Activated CD8-positive, alpha-beta memory T cell treated with anti-CD3 and anti-CD28 coated beads, Interleukin-2, amount 50 U/mL, for 1 hour (primary cell): ENCODE data around the gene TCEANC2.
"Not testable (repeated sequence)": the region's sequence is repeated elsewhere in the genome, so short reads cannot be mapped to it uniquely, and the experiment has no call there.

Experiments used
- DNase-seq: peaks from one replicate; pipeline ENCODE4 v3.0.0-alpha.2; 2020; ENCODE audit errors: extremely low read depth

Gene TCEANC2

DNA sequence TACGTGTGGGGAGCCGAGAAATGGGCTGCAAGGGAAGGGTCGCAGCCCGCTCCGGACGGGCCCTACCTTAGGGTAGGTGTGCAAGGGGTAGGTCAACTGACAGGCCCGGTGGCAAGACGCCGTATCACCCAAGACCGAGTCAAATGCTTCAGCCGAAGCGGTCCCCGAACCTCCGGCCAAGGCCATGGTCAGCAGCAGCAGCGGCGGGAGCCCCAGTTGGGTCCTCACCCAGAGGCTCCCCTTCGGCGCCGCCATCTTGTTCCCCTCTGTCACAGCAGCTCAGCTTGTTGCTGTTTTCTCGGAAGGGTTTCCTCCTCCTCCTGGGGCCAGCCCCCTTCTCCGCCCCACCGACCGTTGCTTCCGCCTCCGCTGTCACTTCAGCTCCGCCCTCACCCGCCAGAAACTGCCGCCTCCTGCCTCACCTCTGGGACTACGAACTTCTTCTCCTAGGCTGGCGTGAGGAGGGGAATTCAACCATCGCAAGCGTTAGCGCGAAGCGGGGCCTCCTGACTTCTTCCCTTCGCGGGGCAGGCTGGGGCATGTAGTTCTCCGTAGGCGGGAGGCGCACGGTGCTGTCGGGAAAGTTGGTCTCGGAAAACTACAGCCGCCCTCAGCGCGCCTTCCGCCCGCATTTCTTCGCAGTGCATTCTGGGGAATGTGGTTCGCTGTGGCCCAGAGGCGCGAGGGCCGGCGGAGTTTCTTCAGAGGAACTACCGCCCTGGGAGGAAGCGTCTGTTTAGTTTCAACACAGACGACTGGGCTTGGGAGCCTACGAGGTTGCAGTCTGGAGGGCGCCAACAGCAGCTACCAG, at the start of gene TCEANC2, which contains the start of gene TMEM59:
Gene TCEANC2, plus strand, starts transcription at position 675 of the 811 bp plus-strand sequence. CDS start 815 bp downstream, outside the sequence.
Gene TMEM59, minus strand, starts transcription at position 271 of the 811 bp plus-strand sequence. Its CDS starts 16 bp downstream, at position 255.
- peak; percentile 94 for DNase-seq

DNA sequence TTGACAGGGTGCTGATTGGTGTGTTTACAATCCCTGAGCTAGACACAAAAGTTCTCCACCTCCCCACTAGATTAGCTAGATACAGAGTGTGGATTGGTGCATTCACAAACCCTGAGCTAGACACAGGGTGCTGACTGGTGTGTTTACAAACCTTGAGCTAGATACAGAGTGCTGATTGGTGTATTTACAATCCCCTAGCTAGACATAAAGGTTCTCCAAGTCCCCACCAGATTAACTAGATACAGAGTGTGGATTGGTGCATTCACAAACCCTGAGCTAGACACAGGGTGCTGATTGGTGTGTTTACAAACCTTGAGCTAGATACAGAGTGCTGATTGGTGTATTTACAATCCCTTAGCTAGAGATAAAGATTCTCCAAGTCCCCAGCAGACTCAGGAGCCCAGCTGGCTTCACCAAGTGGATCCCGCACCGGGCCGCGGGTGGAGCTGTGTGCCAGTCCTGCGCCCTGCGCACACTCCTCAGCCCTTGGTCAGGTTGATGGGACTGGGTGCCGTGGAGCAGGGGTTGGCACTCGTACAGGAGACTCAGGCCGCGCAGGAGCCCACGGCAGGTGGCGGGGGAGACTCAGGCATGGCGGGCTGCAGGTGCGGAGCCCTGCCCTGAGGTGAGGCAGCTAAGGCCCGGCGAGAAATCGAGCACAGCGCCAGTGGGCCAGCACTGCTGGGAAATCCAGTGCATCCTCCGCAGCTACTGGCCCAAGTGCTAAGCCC, 49.5 kb upstream of the TCEANC2 start:
- DNase-seq = not testable (repeated sequence)

DNA sequence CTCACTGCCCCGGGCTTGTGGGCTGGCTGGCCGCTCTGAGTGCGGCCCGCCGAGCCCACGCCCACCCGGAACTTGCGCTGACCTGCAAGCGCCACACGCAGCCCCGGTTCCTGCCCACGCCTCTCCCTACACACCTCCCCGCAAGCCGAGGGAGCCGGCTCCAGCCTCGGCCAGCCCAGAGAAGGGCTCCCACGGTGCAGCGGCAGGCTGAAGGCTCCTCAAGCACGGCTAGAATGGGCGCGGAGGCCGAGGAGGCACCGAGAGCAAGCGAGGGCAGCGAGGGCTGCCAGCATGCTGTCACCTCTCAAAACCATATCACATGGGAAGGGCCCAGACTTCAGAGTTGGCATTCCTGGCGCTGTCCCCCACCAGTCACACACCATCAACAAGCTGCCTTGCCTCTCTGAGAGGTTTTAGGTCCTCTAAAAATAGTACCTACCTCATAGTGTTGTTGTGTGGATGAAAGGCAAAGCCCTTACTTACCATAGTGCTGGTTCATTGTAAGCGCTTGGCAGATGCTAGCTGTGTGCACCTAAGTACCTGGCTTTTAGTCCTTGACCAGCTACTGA, 48.8 kb upstream of the TCEANC2 start:
- DNase-seq = no peak

DNA sequence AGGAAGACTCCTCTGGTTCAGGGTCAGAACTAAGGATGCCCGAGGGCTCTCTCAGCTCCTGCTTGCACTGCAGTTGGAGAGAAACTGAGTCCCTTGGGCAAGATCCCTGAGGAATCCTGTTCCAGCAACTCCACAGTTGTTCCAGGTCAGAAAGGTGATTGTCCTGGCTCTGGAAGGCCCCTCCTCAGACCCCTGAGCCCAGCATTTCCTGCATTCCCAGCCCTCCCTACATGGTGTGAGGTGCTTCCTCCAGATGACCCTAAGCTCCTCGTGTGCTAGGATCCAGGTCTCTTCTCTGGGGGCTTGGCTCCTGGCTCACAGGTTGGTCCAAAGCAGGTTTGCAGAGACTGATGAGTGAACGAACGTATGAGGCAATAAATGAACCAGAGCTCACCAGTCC, 46.9 kb upstream of the TCEANC2 start:
- DNase-seq = no peak

DNA sequence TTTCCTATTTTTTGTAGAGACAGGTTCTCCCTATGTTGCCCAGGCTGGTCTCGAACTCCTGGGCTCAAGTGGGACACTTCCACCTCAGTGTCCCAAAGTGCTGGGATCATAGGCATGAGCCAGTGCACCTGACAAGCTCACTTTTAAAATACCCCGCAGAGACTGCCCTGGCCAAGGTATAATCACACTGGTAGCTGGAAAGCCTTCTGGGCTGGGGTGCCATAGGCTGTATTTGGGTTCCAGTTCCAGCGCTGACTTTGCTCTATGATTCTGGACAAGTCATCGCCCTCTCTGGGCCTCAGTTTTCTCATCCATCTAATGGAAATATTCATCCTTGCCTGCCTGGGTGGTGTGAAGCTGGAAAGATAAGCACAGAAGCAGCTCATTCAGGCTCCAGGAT, 45.8 kb upstream of the TCEANC2 start:
- DNase-seq = no peak

DNA sequence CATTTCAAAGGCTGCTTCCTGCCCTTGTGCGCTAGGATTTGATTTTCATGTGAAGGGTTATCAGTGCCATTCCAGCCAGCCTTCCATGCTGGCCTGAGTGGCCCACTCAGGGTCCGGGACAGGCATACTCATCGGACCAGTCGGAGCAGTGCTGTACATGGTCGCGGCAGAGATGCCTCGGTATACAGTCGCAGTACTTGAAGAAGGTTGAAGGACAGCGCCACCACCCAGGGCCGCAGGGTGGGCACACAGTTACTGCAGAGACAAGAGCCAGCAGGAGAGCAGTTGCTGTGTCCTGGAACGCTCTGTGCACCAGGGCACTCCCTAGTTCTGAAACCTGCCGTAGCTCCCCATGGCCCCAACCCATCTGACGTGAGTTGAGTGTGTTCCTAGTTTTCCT, 44.5 kb upstream of the TCEANC2 start:
- DNase-seq = no peak

DNA sequence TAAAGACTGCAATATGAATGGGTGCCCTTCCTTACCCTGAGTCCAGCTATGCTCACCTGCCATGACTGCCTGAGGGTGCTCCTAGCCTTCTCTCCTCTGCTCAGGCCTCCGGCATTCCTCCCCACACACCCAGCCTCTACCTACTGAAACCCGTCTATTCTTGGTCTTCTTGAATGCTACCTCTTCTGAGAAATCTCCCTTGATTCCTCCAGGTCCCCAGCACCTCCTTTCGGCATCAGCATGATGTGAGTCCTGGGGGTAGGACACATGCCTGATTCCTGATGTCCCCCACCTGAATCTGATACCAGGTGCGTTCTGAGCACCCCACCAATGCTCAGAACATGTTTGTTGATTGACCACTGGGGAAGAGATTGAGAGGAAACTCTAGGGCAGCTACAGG, 44.0 kb upstream of the TCEANC2 start:
- DNase-seq = no peak

DNA sequence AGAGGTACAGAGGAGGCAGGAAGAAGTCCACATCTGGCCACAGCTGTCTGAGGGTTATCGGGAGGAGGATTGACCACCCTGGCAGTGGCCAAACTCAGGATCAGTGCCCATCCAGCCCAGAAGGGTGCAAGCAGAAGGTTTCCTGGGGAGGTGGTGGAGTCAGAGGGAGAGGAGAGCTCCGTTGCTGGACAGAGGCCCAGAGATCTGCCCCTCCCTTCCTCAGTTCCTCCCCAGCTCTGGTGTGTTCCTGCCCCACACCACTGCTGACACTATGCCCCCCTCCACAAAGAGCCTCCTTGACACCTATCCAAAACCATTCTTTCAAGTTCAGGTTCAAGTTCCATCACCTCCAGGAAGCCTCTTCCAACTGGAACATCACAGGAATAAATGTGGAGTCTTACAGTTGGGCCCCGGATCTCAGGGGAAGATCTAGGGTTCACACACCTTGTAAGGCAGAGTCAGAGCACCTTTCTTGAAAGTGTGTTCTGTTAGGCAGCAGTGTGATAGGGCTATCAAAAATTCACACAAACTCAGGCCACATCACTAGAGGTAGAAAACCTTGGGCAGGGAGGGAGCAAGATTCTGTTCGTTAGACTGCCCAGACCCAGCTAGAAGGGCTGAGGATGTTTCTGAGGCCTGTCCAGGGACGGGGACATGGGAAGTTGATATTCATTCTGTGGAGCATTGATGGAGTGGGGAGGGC, 42.8 kb upstream of the TCEANC2 start:
- DNase-seq = no peak

DNA sequence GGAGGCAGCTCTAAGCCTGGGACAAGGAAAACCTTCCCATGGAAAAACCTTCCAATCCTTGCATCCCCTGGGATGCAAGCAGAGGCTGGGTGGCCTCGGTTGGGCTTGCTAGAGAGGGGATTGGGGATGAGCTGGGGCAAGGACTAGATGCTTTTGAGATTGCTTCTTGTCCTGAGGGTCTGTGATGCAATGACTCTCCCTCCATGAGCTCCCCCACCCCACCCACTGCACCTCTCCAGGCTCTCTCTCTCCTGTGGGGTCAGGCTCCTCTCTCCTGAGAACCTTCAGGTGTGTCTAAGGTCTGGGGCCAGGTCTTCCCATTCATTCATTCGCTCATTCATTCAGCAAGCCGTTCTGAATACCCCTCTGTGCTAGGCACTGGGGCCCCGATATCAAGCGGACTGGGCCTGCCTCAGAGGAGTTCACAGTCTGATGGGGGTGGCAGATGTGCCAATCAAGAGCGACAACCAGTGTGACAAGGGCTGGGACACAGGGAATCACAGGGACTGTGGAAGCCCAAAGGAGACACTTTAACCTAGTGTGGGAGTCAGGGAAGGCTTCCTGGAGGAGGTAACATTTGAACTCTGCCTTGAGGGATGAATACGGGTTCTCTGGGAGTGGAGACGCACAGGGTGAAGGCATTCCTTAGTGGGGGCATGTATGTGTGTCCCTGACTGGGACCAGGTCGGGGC, 41.9 kb upstream of the TCEANC2 start:
- no peak for DNase-seq

DNA sequence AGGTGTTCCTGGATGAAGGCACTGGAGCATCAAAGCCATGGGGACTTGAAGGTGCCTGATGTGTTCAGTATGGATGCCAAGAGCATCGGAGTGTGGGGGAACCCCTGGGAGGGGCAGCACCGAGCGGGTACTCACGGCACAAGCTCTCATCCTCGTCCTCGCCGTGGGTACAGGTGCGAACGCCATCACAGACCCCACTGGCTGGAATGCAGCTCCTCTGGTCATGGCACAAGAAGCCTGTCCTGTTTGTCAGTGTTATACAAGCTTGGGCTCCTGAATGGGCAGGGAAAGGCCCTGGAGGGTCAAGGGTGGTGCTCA, 41.4 kb upstream of the TCEANC2 start:
- no peak for DNase-seq

DNA sequence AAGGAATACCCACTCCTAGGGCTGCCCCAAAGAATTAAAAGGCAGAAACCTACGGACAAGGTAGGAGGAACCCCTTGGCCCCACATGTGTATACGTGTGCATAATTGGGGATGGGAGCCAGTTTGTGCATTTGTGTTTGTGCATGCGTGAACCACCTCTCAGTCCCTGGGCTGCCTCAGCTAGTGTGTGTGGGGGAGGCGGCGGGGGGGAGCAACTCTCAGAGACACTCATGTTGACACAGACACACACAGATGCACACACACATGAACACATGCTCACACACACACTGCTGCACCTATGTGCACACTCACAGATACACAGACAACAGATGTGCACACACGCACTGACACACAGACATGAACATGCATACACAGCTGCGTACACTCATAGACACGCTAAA, 40.5 kb upstream of the TCEANC2 start:
- DNase-seq = no peak

DNA sequence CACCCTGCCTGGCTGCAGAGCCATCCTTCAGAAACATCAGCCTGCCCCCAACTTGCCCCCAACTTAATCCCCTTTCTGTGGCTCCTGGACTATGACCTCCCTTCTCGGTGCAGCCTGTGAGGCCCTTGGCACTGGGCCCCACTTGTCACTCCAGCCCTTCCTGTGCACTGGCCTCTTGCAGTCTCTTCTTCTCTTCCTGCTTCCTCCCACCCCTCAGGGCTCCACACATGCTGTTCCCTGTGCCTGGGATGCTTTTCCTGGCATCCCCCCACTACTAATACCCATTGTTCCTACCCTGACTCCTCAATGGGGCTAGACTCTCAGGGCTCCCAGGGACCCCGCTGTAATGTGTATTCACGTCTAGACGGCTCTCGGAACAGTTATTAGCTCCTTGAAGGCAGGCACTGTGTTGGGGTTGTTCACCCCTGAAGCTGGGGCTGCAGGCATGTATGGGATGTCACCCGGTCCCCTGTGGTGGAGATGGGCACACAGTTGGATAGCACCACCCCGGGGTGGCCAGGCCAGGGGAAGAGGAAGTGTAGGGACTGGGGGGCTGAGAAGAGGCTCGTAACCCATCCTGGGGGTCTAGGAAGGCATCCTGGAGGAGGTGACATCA, 39.9 kb upstream of the TCEANC2 start:
- DNase-seq = no peak

DNA sequence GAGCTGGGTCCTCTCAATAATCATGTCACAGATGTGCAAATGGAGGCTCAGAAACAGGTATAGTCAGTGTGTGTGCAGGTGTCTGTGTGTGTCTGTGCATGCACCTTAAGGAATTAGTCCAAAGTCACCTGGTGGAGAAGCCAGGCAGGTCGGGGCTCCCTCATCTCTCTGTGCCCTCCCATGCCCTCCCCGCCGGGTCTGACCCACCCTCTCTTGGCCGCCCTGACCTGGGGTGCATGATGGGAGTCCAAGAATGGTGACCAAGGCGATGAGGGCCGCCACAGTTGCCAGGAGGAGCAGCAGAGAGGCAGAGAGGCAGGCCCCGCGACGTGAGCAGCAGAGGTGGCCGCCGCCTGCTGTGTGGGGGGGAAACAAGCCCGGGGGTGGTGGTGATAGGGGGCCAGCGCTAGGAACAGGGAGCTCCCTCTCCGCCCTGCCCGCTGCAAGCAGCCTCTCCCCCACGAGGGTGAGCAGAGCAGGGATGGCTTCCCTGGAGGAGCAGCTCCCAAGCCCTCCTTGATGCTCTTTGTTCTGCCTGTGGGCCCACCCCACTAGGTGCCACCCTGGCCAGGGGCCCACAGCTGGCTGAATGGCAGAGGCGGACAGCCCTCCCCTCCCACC, 39.3 kb upstream of the TCEANC2 start:
- no peak for DNase-seq

DNA sequence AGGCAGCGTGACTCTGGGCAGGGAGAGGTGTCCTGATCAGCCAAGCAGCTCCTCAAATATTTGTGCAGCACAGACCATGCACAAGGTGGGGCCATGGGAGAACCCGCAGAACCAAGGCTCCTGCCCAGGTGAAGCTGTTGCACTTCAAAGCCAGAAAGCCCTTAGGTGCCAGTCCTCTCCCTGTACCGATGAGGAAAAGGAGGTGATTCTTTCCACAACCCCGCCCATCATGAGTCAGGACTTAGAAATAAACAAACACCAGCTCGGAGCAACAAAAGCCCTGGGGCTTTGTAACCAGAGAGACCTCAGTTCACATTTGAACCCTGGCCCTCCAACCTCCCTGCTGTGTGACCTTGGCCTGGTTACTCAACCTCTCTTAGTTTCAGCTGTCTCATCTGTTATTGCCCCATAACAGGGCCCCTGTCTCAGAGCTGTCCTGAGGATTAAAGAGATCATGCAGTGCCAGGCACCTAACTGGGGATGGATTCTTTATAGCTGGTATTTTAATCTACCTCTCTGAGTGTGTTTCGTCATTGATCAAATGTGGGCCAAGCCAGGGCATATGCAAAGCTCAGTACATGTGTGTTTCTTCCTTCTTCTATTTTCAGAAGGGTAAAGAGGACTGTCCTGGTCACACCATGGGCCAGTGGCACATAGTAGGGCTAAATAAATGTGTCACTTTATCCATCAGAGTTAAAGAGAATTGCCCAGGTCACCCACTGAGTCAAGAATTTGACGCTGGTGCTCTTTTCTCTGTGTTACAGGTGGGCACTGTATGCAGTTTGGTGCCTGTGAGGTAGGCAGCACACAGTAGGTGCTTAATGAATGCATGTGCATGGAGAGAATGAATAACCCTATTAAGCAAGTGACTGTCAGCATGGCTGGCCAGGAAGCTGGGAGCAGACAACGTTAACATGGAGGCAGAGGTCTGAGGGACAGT, 36.8 kb upstream of the TCEANC2 start:
- no peak for DNase-seq

DNA sequence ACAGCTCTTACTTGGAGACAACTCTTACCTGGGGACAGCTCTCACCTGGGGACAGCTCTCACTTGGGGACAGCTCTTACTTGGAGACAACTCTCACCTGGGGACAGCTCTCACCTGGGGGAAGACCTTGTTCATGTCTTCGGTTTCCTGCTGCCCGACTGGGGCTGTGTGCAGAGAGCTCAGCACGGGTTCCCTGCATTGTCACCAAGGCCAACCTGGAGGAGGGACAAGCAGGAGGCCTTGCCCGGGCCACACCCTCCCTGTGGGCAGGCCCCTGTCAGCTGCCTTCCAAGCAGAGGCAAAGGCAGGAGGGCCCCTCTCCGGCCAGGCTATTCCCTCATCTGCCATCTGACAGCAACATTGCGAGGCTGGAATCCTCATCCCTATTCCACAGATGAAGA, 35.4 kb upstream of the TCEANC2 start, which contains the start of gene LDLRAD1:
Gene LDLRAD1, minus strand, starts transcription at position 208 of the 400 bp plus-strand sequence. Its CDS starts 74 bp downstream, at position 134.
- no peak for DNase-seq

DNA sequence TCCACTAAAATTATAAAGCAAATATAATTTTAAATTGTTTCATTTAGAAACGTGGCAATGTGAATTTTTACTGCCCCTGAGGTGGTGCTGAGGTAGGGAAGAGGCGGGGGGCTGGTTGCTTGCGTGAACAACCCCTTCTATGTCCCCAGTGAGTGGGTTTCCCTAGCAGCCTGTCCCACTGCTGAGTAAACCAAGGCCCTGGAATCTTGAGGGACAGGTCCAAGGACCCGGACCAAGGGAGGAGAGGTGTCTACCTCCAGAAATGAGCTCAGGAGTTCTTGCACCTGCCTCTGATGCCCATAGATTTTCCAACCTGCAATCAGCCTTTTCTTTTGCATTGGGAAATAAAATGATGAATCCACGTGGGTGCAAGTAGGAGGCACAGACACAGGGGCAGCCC, 34.8 kb upstream of the TCEANC2 start:
- DNase-seq = no peak

DNA sequence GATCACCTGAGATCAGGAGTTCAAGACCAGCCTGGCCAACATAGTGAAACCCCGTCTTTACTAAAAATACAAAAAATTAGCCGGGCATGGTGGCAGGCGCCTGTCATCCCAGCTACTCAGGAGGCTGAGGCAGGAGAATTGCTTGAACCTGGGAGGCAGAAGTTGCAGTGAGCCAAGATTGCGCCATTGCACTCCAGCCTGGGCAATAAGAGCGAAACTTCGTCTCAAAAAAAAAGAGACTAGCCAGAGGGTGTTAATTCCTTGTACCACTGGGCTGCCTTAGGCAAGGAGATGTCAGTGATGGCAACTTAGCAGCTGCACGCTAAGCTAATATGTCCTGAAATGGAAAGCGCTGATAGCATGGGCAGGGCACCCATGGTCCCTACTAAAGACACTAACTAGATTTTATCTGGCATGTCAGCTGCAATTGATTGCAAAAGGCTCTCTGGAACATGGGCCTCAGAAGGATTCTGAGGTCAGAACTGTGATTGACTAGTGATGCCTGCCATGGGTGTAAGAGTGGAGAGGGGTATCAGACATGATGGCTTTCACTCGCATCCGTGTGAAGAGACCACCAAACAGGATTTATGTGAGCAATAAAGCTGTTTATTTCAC, 33.7 kb upstream of the TCEANC2 start:
- DNase-seq = not testable (repeated sequence)

DNA sequence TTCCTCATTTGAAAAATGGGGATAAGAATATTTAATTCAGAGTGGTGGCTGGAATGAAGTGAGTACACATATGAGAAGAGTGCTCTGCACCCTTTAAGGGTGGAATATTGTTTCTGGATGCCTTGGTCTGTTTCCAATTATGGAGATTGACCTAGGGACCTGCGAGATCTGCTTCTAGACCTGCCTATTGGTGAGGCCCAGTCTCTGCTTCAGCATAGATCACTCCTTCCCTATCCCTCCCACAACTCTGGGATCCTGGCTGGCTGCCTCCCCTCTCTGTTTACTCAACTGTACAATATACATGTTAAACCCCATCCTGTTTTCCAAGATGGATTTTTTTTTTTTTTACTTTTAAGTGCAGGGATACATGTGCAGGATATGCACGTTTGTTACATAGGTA, 29.1 kb upstream of the TCEANC2 start:
- no peak for DNase-seq

DNA sequence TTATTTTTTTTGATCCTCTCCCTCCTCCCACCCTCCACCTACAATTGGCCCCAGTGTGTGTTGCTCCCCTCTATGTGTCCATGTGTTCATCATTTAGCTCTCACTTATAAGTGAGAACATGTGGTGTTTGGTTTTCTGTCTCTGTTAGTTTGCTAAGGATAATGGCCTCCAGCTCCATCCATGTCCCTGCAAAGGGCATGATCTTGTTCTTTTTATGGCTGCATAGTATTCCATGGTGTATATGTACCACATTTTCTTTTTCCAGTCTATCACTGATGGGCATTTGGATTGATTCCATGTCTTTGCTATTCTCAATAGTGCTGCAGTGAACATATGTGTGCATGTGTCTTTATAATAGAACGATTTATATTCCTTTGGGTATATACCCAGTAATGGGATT, 28.6 kb upstream of the TCEANC2 start:
- DNase-seq = not testable (repeated sequence)
